NCI-H2196 treated with DMSO at 0.1 percent for 48 hours (cell line): Measurements from ENCODE around the gene CEP128.

ENCODE experiments used
- DNase-seq: peaks from one replicate; lab custom pipeline; 2025; ENCODE audit not compliant: unreplicated experiment; lab: John Stamatoyannopoulos, UW

CEP128 gene

GRCh38 chr14:80941241-80942185 lies at the start of gene CEP128:
Gene CEP128, minus strand, starts transcription at chr14:80941738.
- DNase-seq, result peak; percentile 97

- DNase-seq, result no peak
Observed at GRCh38 chr14:80988735-80989429, 47.3 kb upstream of the CEP128 start.

- DNase-seq, result no peak
Observed at GRCh38 chr14:80988192-80988591, 46.7 kb upstream of the CEP128 start.

- DNase-seq, result peak; percentile 22
Observed at GRCh38 chr14:80987235-80988032, 45.9 kb upstream of the CEP128 start.

GRCh38 chr14:80982711-80983110 lies 41.2 kb upstream of the CEP128 start:
- no peak for DNase-seq

- DNase-seq, result no peak
Observed at GRCh38 chr14:80981673-80982072, 40.1 kb upstream of the CEP128 start.

GRCh38 chr14:80981156-80981555 lies 39.6 kb upstream of the CEP128 start:
- no peak for DNase-seq

GRCh38 chr14:80979951-80980350 lies 38.4 kb upstream of the CEP128 start:
- DNase-seq, result no peak

GRCh38 chr14:80978403-80978802 lies 36.9 kb upstream of the CEP128 start:
- no peak for DNase-seq

- no peak for DNase-seq
Observed at GRCh38 chr14:80977221-80977620, 35.7 kb upstream of the CEP128 start.

- no peak for DNase-seq
Observed at GRCh38 chr14:80974679-80975078, 33.1 kb upstream of the CEP128 start.

- no peak for DNase-seq
Observed at GRCh38 chr14:80973931-80974641, 32.5 kb upstream of the CEP128 start.

GRCh38 chr14:80965037-80965436 lies 23.5 kb upstream of the CEP128 start:
- DNase-seq, result no peak

- DNase-seq, result no peak
Observed at GRCh38 chr14:80959496-80959895, 18.0 kb upstream of the CEP128 start.

- no peak for DNase-seq
Observed at GRCh38 chr14:80958939-80959338, 17.4 kb upstream of the CEP128 start.

- no peak for DNase-seq
Observed at GRCh38 chr14:80958226-80958625, 16.7 kb upstream of the CEP128 start.

- no peak for DNase-seq
Observed at GRCh38 chr14:80957613-80958012, 16.1 kb upstream of the CEP128 start.

- DNase-seq, result no peak
Observed at GRCh38 chr14:80956922-80957321, 15.4 kb upstream of the CEP128 start.

GRCh38 chr14:80956102-80956501 lies 14.6 kb upstream of the CEP128 start:
- DNase-seq, result no peak

GRCh38 chr14:80955416-80955941 lies 13.9 kb upstream of the CEP128 start, which contains the start of gene TSHR:
Gene TSHR, plus strand, starts transcription at chr14:80955621. Its CDS starts 60 bp downstream, at chr14:80955681.
- DNase-seq, result no peak
